GM18861 (cell line): ENCODE measurements around the gene ADCY1.
"Not testable (repeated sequence)": the region's sequence is repeated elsewhere in the genome, so short reads cannot be mapped to it uniquely, and the experiment has no call there.

ENCODE experiments used
- ATAC-seq: cut with Tn5 transposase; IDR thresholded peaks from one replicate; pipeline ENCODE4 v1.9.1; 2021; ENCODE audit not compliant: unreplicated experiment

ADCY1 gene

DNA sequence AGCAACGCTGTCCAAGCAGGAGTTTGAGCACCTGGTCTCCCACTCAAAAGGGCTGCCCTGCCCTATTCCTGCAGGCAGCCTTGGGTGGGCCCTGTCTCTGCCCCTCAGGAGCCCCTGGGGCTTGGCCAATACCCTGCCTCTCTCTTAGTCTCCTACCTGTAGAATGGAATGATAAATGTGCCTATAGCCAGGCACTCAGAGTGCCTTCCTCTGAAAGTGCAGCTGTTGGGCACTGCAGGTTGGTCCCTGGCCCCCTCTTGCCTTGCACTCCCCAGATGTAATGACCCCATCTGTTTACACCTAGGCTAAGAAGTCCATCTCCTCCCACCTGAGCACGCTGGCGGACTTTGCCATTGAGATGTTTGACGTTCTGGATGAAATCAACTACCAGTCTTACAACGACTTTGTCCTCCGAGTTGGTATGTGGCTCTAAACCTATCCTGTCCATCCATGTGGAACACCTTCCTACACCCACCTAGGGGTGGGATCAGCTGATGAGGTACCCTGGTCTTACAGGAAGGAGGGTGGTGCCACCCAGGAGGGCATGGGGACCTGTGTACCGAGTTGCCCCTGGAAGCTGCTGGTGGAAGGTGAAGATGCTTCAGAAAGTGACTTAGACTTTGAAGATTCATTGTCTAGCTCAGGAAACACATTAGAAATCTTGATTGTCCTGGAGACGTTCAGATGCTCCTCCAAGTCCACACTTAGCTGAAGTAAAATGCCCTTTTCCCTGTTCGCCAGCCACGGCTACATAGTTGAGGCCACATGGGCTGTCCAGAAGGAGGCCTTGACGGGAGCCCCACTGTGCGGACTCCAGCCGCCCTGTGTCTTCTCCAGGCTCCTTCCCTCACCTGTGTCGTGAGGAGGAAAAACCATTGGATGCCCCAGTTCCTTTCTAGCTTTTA lies 134.1 kb downstream of the ADCY1 start:
- no peak for ATAC-seq

DNA sequence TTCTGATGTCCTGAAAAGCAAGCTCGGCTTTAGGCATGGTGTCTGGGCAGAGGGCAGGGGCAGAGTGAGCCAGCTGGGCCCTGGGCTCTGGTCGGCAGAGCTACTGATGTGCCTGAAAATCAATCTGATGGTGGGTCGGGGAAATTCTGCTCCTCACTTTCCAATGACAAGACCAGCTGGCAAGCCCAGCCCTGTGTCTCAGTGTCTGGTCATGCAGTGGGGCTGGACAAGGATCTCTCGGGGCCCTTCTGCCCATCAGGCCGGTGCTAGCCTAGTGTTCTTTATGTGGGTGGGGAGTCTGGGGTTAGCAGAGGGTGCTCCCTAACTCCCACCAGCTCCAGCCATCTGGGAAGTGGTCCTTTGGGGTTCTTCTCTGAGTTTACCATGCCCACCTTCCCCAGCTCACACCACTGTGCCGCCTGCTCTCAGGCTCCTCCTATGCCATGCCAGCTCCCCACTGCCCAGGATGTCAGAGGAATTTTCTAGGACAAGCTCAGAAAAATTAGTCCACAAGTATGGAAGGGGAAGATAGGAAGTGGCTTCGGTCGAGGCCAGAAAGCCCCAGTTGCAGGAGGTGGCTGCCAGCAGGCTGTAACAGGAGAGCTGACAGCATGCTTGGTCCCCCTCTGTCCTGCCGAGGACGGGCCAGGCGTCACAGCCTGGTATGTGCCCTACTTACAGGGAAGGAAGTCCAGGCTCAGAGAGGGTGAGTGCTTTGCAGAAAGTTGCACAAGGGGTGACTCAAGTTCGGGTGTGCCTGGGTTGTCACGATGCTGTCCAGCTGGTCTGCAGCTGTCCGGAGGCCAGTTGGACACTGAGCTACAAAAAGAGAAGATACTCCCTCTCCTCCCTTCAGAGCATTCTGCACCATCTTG lies 135.2 kb downstream of the ADCY1 start:
- no peak for ATAC-seq

- no peak for ATAC-seq
These were observed 136.3 kb downstream of the ADCY1 start for GRCh38 chr7:45710271-45711160.

- no peak for ATAC-seq
These were observed 137.0 kb downstream of the ADCY1 start for GRCh38 chr7:45711161-45711490.

- no peak for ATAC-seq
These were observed 138.0 kb downstream of the ADCY1 start for GRCh38 chr7:45712057-45712689.

DNA sequence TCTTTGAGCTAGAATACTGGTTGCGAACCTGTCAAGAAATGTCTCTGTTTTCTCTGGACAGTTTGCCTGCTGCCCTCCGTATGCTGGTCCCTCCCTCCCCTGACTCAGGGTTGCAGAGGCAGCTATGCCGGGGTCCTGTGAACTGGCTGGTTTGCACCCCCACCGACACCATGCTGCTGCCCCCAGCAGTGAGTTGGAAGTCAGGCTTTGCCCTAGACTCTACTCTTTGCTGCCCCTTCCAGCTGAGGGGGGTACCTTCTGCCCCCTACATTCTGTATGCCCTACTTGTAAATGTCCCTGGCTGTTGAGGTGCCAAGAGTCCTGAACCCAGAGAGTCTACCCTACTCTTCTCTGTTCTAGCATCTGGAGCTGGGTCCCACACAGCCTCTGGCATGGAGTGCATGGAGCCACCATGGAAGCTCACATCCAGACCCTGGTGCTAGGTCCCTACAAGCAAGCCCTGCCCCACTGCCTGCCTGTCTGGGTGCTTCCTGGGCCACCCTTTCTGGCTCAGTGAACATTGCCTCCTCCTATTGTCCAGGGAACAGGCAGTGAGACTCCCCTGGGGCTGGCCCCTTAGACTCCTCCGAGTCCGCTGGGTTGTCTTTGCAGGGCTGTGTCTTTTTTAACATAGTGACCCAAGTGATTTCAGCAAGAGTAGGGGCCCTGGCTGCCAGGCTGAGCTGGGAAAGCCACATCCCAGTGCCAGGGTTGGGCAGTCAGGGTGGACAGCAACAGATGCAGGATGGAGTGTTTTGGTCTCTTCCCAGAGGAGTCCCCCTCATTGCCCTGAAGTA lies 138.9 kb downstream of the ADCY1 start:
- no peak for ATAC-seq

DNA sequence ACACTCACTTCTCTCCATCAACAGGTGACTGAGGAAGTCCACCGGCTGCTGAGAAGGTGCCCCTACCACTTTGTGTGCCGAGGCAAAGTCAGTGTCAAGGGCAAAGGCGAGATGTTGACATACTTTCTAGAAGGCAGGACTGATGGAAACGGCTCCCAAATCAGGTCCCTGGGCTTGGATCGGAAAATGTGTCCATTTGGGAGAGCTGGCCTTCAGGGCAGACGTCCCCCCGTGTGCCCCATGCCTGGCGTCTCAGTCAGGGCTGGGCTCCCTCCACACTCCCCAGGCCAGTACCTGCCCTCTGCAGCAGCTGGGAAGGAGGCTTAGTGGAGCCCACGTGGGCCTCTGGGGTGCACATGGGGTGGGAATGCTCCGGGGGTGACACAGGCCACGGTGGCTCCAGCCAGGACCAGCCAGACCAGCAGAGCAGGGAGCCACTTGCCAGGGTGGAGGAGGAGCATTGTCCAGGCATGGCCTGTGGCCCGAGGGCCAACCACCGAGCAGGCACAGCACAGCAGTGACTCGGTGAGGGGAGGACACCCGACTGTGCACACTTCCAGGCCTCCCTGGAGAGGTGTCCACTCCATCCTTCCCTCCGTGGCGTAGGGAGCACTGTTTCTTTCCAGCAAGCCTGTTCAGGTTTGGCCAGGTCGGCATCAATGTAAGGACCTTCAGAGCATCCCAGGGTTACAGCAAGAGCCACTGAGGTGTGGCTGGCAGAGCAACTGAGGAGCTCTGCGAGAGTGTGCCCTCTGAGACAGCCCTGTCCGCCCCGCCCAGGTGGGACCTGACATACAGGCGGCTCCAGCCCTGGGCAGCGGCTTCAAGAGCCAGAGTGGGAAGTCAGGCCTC lies 139.7 kb downstream of the ADCY1 start:
- ATAC-seq: no peak

GRCh38 chr7:45714521-45714820 lies 140.3 kb downstream of the ADCY1 start:
- ATAC-seq: no peak

DNA sequence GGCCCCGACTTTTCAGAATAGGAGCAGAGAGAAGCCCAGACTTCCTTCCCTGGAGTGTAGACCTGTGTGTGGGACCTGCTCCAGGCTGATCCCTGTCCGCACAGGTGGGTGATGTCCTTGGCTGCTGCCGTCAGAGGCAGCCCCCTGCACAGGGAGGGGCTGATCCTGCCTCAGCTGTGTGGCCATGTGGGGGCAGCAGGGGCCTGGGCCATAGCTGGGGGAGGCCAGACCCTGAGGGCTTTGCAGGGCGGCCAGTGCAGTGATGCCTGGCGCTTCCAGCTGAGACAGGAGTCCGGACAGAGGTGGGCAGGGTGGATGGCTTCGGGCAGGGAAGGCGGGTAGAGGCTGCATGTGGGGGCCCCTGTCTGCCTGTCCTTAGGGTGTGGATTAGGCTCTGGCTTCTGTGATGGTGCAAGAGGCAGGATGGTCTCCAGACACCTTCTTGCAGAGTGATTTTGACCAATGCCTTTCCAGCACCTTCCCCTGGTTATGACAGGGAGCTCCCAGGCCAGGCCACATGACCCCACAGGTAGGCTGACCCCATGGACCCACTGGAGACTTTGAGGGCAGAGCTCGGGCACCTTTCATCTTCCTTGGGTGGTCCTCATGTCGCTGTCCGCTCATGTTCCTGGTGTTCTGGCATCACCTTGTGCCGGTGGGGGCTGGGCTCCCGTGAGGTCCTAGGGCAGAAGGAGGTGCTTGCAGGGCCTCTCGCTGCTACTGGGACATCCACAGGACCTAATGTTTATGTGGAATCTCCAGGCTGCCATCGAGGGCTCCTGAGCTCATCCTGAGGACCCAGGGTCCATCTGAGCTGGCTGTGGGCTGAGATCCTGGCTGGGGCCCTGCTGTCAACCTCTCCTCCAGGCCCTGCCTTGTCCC lies 141.5 kb downstream of the ADCY1 start:
- ATAC-seq: no peak

DNA sequence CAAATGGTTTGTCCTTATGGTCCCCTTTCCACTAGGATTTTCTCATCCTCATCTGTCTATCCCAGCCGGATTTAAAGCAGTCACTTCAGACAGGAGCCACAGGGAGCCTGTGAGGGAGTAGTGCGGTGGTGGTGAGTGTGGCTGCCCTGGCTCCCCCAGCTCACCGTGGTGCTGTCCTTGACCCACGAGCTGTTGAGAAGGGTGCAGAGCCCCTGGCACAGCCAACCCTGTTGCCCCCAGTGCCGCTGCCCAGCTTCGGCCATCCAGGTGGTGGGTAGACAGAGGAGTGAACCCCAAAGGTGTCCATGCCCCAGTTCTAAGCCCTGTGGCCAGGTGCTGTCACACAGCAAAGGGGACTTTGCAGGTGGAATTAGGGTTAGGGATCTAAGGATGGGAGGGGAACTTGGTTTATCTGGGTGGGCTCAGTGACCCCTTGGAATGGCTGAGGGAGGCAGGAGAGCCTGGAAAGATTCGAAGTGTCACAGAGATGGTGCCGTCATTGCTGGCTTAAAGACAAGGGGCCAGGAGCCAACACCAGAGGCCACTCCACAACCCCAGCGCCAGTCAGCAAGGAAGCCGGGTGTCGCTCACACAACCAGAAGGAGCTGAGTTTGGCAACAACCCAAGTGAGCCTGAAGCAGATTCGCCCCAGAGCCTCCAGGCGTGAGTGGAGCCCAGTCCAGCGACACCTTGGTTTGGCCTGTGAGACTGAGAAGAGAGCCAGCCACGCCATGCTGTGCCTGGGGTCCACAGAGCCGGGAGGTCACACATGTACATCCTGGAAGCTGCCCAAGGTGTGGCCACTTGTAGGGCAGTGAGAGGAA lies 142.4 kb downstream of the ADCY1 start:
- no peak for ATAC-seq

GRCh38 chr7:45717537-45718235 lies 143.5 kb downstream of the ADCY1 start:
- no peak for ATAC-seq

GRCh38 chr7:45718464-45719330 lies 144.5 kb downstream of the ADCY1 start:
- no peak for ATAC-seq

DNA sequence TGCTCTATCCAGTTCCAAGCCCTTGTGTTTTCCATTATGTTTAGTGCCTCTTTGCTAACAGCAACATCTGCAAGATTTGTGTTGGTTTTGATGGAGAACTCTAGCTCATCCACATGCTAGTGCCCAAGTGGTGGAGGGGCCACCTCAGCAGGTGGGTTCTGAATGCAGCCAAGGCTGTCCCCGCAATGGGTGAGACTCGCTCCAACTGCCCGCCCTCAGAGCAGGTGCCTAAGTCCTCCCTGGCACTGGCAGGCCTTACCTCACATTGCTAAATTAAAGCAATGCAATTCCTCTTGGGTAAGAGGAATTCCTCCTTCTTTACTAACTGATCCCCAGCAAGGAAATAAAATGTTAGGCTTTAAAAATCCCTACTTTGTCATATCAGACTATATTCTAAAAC lies 146.8 kb downstream of the ADCY1 start:
- ATAC-seq: no peak

DNA sequence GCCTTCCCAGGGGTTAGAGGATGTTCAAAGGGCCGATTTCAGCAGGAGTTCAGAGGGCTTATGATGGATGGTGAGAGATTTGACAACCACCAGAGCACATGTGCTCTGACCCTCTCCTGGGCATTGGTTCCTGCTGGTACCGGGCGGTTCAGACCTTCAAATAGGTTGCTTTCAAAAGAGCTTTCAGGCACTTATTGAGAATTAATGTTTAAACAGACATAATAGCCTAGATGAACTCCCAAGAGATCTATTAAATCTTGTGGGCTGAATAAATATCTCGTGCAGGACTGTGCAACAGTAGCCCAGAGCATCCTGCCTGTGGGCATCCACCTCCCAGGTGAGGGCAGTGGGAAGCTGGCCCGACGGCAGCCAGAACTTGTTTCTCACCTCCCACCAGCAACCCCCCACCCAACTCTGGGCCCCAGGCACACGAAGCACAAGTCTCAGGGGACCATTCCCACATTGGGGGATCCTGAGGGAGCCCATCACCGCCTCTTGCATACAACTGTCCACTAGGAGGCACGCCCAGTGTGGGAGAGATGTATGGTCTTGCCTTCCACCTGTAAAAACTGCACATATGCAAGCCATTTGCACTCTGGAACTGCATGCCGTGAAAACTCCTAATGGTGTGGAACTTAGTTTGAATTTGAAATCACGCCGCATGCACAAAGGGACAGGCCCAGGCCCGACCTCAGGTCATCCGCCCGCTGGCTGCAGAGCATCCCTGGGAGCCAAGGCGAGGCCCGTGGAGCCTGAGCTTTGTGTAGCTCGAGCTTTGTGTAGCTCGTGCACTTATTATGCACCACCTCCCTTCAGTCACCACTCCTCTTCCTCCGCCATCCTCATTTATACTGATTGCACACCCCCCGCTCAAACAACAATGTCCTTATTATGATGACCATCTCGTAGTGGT lies 147.8 kb downstream of the ADCY1 start:
- no peak for ATAC-seq

DNA sequence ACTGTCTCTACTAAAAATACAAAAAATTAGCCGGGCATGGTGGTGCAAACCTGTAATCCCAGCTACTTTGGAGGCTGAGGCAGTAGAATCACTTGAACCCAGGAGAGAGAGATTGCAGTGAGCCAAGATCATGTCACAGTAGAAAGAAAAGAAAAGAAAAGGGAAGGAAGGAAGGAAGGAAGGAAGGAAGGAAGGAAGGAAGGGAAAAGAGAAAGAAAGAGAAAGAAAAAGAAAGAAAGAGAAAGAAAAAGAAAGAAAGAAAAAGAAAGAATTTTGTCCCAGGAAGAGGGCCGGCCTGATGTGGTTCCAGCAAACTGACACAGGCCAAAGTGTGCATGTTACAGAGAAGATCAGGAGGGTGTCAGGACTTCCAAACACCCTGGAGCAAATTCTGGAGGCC lies 151.1 kb downstream of the ADCY1 start:
- not testable (repeated sequence) for ATAC-seq
